PFSK-1 (cell line): ENCODE results near the gene KMT2E.

ENCODE experiments used
- POLR2AphosphoS5 ChIP-seq: IDR thresholded peaks from 2 replicates; pipeline ENCODE4 v1.6.1; 2012; ENCODE audit warnings: low read depth, mild to moderate bottlenecking, control low read depth, low read length, moderate library complexity
- TF ChIP-seq, protein P1 (sequence below), 2 experiments: IDR thresholded peaks; 2 replicates each; pipeline versions ENCODE4 v1.6.1 to v1.8.0; 2011 to 2012; ENCODE audit warnings: low read depth in 2 of 2, low read length in 2 of 2, control low read depth in 1 of 2, inconsistent platforms in 1 of 2, mild to moderate bottlenecking in 1 of 2, moderate library complexity in 1 of 2; ENCODE audit not compliant: insufficient read depth in 1 of 2

DNA sequence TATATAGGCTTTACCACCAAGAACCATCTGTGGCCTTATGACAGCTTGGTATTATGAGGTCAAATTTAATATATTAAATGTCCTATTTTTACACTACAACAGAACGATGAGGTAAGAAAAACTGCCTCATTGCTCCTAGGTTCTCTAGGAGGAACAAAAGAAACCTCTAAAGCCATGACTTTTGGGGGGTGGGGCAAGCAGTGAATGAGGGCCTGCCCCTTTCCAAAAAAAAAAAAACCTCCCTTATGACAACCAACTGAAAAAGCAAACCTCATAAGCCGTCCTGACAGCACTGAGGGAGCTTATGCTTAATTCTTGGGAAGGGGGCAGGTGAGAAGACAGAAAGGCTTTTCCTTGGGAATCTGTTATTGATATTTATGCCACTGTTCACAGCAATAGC, 116.6 kb downstream of the KMT2E start:
- TF ChIP-seq, protein P1, sequence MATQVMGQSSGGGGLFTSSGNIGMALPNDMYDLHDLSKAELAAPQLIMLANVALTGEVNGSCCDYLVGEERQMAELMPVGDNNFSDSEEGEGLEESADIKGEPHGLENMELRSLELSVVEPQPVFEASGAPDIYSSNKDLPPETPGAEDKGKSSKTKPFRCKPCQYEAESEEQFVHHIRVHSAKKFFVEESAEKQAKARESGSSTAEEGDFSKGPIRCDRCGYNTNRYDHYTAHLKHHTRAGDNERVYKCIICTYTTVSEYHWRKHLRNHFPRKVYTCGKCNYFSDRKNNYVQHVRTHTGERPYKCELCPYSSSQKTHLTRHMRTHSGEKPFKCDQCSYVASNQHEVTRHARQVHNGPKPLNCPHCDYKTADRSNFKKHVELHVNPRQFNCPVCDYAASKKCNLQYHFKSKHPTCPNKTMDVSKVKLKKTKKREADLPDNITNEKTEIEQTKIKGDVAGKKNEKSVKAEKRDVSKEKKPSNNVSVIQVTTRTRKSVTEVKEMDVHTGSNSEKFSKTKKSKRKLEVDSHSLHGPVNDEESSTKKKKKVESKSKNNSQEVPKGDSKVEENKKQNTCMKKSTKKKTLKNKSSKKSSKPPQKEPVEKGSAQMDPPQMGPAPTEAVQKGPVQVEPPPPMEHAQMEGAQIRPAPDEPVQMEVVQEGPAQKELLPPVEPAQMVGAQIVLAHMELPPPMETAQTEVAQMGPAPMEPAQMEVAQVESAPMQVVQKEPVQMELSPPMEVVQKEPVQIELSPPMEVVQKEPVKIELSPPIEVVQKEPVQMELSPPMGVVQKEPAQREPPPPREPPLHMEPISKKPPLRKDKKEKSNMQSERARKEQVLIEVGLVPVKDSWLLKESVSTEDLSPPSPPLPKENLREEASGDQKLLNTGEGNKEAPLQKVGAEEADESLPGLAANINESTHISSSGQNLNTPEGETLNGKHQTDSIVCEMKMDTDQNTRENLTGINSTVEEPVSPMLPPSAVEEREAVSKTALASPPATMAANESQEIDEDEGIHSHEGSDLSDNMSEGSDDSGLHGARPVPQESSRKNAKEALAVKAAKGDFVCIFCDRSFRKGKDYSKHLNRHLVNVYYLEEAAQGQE (IDR thresholded peaks at IDR 0.05; ENCODE audit: insufficient read depth in 1 of 2, low read depth in 2 of 2, low read length in 2 of 2) = no peak
- TF ChIP-seq POLR2AphosphoS5 = no peak
